Left renal pelvis (tissue), 4 donors: ENCODE measurements around the gene FKTN. TPM values are rescaled to one million over a fixed set of nuclear protein-coding genes. Genes with fewer than 3 reads are reported as not detected.
"Not testable (repeated sequence)": the region's sequence is repeated elsewhere in the genome, so short reads cannot be mapped to it uniquely, and the experiment has no call there.

ENCODE experiments used
- DNase-seq, 4 donors: peaks; one replicate each; pipeline ENCODE4 v3.0.0-alpha.2; 2013; ENCODE audit warnings: low read depth in 4 of 4, low spot score in 3 of 4
- polyA plus RNA-seq, 4 donors: library from polyadenylated mRNA; unstranded; fragments of 120-200 nt; gene quantifications; one replicate each; pipeline ENCODE4 v1.2.1, GENCODE V29; 2013; ENCODE audit not compliant: insufficient read length in 4 of 4

Gene FKTN
- polyA plus RNA-seq, result 10 to 100 TPM; 22.4 to 29.2 (median 26.5) TPM

DNA sequence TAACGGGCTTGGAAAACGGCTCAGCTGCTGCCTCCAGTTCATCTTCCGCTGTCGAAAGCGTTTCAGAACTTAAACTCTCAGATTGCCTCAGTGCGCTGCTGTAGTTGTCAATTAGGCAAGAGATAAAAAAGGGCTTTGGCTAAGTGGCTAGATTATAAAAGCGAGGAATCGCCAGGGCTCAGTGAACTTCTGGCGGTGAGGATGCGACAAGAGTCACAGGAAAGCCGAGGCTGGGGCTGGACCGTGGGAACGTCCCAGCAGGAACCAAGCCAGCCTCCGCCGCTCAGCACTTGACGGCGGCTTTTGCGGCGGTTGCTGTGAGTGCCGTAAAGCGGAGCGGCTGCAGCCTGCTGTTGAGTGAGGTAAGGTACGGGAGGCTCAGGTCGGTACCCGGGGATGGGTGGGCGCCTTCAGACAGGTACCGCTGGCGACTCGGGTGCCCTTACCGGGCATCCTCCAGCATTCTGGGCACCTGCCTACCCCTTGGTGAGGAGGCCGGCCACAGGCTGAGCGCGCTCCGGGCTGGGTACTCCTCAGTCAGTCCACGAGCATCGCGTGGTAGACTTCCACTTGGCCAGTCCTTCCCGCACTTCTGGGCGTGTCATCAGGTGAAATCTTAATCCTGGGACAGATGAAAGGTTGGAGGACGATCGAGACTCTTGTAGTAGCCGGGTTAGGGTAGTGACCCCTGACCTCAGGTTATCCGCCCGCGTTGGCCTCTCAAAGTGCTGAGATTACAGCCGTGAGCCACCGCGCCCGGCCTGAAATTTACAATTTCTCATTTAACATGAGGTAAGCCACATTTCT lies at the start of gene FKTN:
Gene FKTN (plus strand): TSS at position 328 of the 807 bp plus-strand sequence. CDS start 16,902 bp downstream, outside the sequence.
- DNase-seq, result peak; percentile 59 to 78 (median 68)

DNA sequence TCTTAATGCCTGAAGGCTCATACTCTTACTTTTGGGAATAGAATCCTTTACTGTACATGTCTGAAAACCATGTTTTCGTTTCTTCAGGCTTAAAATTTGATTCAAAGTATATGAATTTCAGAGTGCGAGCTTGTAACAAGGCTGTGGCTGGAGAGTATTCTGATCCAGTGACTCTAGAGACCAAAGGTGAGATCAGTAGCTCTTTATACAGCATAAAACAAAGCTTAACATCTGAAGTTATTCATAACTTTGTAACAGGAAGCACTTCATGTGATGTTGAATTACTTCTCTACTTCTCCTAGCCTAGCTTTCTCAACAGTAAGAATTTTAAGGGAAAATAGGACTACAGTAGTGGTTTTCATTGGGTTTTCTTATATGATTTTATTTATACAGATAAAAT lies 49.4 kb upstream of the FKTN start:
- no peak for DNase-seq

DNA sequence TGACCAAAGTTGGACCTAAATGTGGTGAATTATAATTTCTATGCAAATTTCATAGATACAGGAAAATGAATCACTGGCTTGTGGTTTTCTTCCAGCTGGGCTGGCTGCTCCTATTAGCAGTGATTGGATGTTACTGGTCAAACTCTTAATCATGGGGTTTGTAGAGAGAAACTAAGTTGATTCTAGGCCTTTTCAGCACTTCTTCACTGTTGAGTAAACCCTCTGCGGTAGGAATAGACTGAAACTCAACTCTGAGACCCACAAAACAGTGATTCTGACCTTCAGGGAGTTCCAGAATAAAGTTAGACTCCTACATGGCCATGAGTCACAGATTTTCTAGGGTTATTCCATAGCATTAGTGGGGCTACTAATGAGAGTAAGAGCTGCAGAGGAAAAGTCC lies 47.9 kb upstream of the FKTN start:
- no peak for DNase-seq

DNA sequence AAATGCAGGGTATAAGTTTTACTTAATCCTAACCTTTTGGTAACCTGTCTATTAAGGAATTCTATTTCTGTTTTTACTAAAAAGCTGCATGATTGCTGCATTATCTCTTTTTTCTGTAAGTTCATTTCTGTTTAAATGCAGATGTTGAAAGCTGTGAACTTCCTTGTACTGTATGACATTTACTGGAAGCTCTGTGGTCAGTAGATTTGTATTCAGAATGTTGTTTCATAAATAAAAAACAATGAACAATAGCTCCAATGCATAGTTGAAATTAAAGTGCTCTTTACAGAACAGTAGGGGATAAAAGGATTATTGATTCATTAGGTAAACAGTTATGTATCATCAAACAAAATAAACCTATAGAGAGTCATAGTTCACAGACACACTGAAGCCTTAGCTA lies 46.5 kb upstream of the FKTN start:
- no peak for DNase-seq

DNA sequence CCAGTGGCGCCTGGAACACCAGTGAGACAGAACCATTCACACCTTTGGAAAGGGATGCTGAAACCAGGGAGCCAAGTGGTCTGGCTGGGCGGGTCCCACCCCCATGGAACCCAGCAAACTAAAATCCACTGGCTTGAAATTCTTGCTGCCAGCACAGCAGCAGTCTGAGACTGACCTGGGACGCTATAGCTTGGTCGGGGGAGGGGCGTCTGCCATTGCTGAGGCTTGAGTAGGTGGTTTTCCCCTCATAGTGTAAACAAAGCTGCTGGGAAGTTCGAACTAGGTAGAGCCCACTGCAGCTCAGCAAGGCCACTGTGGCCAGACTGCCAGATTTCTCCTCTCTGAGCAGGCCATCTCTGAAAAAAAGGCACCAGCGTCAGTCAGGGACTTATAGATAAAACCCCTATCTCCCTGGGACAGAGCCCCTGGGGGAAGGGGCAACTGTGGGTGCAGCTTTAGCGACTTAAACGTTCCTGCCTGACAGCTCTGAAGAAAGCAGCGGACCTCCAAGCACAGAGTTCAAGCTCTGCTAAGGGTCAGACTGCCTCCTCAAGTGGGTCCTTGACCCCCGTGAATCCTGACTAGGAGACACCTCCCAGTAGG lies 42.0 kb upstream of the FKTN start:
- DNase-seq, result no peak

DNA sequence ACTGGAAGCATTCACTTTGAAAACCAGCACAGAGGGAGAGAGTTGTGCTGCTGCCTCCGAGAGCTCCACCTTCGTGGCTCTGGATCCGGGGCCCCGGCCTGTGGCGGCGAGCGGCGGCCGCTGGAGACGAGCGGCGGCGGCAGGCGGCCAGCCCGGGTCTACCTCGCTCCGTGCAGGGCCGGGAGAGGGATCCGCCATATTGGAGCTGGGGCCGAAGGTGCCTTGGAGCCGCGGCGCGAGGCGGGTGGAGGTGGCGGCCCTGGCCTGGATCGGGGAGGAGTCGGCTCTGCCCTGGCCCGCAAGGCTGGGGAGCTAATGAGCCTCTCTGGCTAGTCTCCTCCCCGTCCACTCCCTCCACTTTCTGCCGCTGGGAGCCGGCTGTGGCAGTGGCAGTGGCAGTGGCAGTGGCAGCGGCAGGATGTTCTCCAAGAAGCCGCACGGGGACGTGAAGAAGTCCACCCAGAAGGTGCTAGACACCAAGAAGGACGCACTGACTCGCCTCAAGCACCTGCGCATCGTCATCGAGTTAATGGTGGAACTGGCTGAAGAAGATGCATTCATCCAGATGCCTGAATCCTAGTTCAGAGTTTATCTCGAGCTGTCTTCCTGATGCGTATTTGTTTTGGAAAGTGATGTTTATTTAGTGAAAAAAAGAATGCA lies 38.1 kb upstream of the FKTN start:
- DNase-seq, result not testable (repeated sequence)

DNA sequence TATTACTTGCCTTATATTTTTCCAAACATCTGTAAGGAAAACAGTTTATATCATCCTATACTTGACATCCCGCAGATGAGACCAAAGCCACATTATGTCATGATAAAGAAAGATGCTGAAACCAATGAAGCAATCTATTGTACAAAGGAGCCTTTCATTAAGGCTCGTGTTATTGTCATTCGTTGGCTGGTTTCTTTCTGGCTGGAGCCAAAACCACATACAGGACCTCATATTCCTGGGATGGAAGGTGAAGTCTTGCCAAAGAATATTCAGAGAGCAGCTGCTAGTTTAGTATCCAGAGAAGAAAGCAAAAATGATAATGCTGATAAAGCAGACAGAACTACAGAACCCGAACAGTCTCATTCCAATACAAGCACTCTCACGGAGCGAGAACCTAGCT lies 36.9 kb upstream of the FKTN start:
- DNase-seq, result not testable (repeated sequence)

DNA sequence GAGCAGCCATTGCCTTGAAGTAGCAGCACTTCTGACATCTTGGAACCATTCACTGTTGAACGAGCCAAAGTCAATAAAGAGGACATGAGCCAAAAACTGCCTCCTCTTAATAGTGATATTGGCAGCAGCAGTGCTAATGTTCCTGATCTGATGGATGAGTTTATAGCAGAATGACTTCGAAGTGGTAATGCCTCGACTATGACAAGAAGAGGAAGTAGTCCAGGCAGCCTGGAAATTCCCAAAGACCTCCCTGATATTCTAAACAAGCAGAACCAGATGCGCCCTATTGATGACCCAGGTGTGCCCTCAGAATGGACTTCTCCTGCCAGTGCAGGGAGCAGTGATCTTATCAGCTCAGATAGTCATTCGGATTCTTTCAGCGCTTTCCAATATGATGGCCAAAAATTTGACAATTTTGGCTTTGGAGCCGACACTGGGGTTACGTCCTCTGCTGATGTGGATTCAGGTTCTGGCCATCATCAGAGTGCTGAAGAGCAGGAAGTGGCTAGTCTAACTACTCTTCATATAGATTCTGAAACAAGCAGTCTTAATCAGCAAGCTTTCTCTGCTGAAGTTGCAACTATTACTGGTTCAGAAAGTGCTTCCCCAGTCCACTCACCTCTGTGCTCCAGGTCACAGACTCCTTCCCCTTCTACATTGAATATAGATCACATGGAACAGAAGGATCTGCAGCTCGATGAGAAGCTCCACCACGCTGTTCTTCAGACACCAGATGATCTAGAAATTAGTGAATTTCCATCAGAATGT lies 35.1 kb upstream of the FKTN start:
- DNase-seq, result not testable (repeated sequence)

DNA sequence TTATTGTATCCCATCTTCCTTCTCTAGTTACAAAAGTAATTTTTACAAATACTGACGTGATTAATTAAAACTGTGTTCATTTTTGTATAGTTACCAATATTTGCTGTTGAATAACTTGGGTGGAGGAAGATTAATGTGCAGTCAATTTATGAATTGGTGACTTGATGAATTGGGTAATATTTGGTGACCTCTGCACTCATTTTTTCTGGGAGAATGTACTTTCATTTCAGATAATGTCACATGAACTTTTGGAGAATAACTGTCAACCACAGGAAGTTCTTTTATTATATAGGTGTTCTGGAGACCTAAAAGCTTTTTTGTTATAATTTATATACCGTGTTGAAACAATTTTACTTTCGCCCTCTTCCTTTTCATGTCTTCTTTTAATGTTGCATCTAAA lies 26.4 kb upstream of the FKTN start:
- no peak for DNase-seq

DNA sequence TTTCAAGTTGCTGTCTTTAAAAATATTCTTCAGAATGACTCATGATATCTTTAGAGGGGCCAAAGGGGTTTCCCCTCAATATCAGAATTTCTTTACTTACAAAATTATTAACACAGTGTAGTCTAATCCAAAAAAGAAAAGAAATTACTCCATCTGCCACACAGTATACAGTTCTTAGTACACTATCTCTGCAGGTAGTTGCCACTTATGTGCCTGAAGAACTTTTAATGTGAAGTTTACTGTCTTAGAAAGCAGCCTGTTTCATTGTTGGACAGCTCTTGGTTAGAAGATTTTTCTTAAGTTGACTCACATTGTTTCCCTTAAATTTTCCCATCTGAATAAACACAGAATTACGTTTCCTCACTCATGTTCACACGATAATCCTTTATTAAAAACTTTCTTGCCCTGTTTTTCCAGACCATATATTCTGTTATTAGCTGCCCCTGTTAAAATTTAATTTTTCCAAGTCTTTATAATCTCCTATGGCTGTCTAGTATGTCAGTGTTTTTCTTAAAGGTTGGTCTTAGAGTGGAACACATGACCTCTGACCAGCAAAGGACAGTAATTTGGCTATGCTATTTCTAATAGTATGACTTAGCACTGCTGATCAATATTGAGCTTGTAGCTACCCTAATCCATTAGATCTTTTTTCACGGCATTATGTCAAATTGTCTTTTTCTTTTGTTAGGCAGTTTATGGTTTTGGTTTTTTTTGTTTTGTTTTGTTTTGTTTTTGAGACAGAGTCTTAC lies 21.8 kb upstream of the FKTN start:
- DNase-seq, result no peak

DNA sequence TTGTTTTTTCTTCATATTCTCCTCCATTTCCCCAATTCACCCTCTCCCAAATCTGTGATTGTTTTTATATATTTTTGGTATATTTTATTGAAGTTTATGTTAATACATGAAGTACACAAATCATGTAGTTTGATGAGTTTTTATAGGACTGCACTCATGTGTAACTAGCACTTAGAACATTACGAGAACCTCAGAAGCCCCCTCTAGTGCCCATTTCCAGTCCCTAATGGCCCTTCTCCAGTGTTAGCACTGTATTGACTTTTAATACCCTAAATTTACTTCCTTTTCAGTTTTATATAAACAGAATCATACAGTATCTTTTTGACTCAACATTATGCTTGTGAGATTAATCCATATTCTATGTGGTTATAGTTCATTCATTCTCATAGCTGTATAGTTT lies 18.5 kb upstream of the FKTN start:
- no peak for DNase-seq

DNA sequence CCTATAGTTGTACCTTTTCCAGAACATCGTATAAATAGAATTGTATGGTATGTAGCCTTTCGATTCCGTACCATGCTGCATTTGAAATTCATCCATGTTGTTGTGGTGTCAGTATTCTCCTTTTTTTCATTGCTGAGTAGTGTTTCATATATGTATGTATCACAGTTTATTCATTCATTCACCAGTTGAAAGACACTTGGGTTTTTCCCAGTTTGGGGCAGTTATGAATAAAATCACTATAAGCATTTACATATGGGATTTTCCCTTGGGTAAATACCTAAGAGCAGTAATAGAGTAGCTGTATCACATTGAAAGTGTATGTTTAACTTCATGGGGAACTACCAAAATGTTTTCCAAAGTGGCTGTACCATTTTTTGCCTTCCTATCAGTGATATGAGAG lies 16.1 kb upstream of the FKTN start:
- DNase-seq, result no peak

DNA sequence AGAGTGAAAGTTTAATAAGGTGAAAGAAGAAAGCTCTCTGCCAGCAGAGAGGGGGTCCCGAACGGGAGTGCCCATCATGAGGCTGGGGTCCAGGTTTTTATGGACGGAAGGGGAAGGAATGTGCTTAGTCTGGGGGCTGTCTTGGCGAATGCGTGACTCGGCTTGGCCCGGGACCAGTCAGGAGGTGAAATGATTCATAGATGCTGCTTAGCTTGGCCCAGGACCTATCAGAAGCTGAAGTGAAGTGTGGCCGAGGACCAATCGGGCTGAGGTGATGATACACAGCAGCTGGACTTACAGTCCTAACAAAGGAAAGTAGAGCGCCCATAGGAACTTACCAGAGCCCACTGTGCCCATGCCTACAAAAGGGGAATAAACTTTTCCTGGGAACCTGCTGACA lies 3.9 kb upstream of the FKTN start:
- no peak for DNase-seq

DNA sequence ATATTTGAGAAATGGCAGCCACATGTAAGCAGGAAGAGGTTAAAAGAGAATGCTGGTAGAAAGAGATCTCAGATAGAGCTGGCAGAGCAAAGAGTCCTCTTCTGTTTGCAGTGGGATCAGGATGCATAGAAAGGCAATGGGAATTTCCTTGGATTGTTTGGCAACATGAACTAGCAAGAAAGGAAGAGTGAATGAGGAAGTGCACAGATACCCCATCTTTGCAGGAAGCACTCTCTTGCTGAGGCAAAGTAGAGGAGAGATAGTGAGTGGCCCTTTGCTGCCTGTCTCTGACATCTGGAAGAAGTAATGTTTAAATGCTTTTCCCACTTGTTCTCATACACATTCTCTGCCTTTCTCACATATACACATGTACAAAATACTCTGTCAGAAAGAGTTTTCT lies 14.5 kb downstream of the FKTN start:
- no peak for DNase-seq

DNA sequence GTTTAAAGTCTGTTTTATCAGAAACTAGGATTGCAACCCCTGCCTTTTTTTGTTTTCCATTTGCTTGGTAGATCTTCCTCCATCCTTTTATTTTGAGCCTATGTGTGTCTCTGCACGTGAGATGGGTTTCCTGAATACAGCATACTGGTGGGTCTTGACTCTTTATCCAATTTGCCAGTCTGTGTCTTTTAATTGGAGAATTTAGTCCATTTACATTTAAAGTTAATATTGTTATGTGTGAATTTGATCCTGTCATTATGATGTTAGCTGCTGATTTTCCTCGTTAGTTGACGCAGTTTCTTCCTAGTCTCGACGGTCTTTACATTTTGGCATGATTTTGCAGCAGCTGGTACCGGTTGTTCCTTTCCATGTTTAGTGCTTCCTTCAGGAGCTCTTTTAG lies 22.0 kb downstream of the FKTN start:
- DNase-seq, result not testable (repeated sequence)

DNA sequence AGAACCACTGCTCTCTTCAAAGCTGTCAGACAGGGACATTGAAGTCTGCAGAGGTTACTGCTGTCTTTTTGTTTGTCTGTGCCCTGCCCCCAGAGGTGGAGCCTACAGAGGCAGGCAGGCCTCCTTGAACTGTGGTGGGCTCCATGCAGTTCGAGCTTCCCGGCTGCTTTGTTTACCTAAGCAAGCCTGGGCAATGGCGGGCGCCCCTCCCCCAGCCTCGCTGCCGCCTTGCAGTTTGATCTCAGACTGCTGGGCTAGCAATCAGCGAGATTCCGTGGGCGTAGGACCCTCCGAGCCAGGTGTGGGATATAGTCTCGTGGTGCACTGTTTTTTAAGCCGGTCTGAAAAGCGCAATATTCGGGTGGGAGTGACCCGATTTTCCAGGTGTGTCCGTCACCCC lies 23.6 kb downstream of the FKTN start:
- not testable (repeated sequence) for DNase-seq

DNA sequence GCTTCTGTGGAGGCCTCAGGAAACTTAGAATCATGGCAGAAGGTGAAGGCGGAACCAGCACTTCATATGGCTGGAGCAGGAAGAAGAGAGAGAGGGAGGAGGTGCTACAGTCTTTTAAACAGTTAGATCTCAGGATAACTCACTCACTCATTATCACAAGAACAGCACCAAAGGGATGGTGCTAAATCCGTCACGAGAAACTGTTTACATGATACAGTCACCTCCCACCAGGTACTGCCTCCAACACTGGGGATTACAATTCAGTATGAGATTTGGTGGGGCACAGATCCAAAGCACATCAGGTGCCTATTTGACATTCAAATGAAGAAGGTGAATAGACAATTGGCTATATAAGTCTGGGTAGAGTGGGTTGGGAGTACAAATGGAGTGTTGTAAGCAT lies 35.2 kb downstream of the FKTN start:
- DNase-seq, result no peak

DNA sequence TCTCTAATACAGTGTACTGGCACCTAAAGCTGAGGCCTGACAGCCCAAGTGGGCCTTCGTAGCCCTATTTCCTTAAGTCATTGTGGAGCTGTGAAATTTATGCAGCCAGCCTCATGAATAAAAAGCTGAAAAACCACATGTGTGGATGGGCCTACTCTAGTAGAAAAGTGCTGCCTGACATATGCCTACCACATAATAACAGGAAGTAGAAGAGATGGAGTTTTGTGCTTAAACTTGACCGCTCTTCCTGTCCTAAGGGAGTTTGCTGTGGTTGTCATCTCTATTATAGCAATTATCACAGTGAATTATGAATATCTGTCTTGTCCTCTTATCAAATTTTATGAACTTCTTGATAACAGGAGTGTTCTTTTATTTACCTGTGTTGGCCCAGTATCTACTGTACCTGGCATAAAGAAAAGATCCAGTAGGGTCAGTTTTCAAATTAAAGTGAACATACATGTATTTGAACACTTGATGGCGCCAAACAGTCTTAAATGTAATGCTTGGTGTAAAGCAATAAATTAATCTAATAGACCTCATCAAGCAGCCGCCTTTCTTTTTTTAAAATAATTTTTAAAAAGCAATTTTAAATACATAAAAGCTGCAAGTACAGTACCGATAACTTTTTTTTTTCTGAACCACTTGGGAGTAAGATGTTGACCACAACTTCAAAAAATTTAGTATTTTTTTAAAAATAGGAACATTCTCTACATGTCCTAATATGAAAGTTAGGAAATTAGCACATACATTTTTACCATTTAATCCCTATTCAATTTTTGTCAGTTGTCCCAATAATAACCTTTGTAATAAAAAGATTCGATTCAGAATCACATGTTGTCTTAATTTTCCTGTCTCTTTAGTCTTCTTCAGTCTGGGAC lies 51.0 kb downstream of the FKTN start:
- DNase-seq, result peak in 3 of 4 donors; percentile 6 to 15 (median 7)

DNA sequence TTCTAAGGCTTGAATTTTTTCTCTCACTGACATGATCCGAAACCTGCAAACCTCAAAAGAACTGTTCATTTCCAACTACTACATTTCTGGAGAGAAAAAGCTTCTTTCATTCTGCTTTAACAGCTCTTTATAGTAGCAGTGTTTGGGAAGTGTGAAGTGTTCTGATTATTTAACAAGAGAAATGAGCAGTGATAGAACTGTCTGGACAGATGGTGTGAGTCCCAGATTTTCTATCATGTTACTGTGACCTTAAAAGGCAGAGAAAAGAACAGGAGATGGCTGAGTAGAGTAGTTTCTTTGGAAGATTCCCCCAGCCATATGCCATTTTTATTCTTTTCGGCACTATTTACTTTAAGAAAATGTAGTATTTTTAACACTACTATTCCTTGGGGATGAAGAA lies 63.1 kb downstream of the FKTN start:
- DNase-seq, result no peak
